T-helper 2 cell treated with Interferon-gamma antibody and Interleukin-4, amounts not matched to agents 5 μg/mL and 100 μg/mL, for 36 hours (primary cell): Measurements from ENCODE around the gene SULT1A3.
"Not testable (repeated sequence)": the region's sequence is repeated elsewhere in the genome, so short reads cannot be mapped to it uniquely, and the experiment has no call there.

Experiments used
- DNase-seq: peaks from one replicate; pipeline ENCODE4 v3.0.0; 2021; ENCODE audit warnings: low spot score
- H3K27ac Mint-ChIP-seq: one replicate; pipeline ENCODE4 v1.8.0; 2021; ENCODE audit warnings: mild to moderate bottlenecking, mixed read lengths
- H3K27me3 Mint-ChIP-seq: one replicate; pipeline ENCODE4 v1.8.0; 2021; ENCODE audit warnings: low read depth, mixed read lengths
- H3K36me3 Mint-ChIP-seq: one replicate; pipeline ENCODE4 v1.8.0; 2021; ENCODE audit warnings: low read depth, mixed read lengths
- H3K4me1 Mint-ChIP-seq: one replicate; pipeline ENCODE4 v1.8.0; 2021; ENCODE audit warnings: low read depth, mixed read lengths
- H3K4me3 Mint-ChIP-seq: one replicate; pipeline ENCODE4 v1.8.0; 2022; ENCODE audit warnings: mild to moderate bottlenecking, moderate library complexity, mixed read lengths
- H3K9me3 Mint-ChIP-seq: one replicate; pipeline ENCODE4 v1.8.0; 2021; ENCODE audit warnings: mixed read lengths

The SULT1A3 gene

GRCh38 chr16:30199049-30199448, at the start of gene SULT1A3:
Gene SULT1A3, plus strand, starts transcription at chr16:30199255. Its CDS starts 1,474 bp downstream, at chr16:30200729.
- not testable (repeated sequence) for DNase-seq, H3K36me3 Mint-ChIP-seq, H3K9me3 Mint-ChIP-seq, H3K4me1 Mint-ChIP-seq, H3K27me3 Mint-ChIP-seq, H3K4me3 Mint-ChIP-seq, H3K27ac Mint-ChIP-seq

GRCh38 chr16:30151091-30151490, 48.0 kb upstream of the SULT1A3 start:
- no peak for DNase-seq
- Mint-ChIP-seq H3K4me1 (peaks cover 2% of the 10 kb centered on the region), H3K27me3 (no peaks in the 10 kb centered on the region), H3K27ac (no peak overlapping the region), H3K9me3 (peaks cover 14% of the 10 kb centered on the region), H3K4me3 (no peak overlapping the region), H3K36me3 (peaks cover 9% of the 10 kb centered on the region)

GRCh38 chr16:30152517-30152916, 46.5 kb upstream of the SULT1A3 start:
- no peak for DNase-seq
- Mint-ChIP-seq H3K4me3 (no peak overlapping the region), H3K9me3 (peaks cover 14% of the 10 kb centered on the region), H3K4me1 (peaks cover 2% of the 10 kb centered on the region), H3K27ac (no peak overlapping the region), H3K36me3 (peaks cover 9% of the 10 kb centered on the region), H3K27me3 (no peaks in the 10 kb centered on the region)

GRCh38 chr16:30155188-30155587, 43.9 kb upstream of the SULT1A3 start:
- Mint-ChIP-seq H3K4me1 (peaks cover 2% of the 10 kb centered on the region), H3K9me3 (no peaks in the 10 kb centered on the region), H3K27ac (no peak overlapping the region), H3K36me3 (peaks cover 3% of the 10 kb centered on the region), H3K27me3 (no peaks in the 10 kb centered on the region), H3K4me3 (no peak overlapping the region)
- no peak for DNase-seq

- Mint-ChIP-seq H3K4me3 (no peak overlapping the region), H3K36me3 (no peaks in the 10 kb centered on the region), H3K27ac (no peak overlapping the region), H3K4me1 (peaks cover 2% of the 10 kb centered on the region), H3K27me3 (no peaks in the 10 kb centered on the region), H3K9me3 (no peaks in the 10 kb centered on the region)
- DNase-seq, result no peak
Observed at GRCh38 chr16:30157214-30157613, 41.8 kb upstream of the SULT1A3 start.

- Mint-ChIP-seq H3K27me3 (no peaks in the 10 kb centered on the region), H3K9me3 (no peaks in the 10 kb centered on the region), H3K36me3 (no peaks in the 10 kb centered on the region), H3K4me1 (peaks cover 33% of the 10 kb centered on the region), H3K4me3 (no peak overlapping the region), H3K27ac (no peak overlapping the region)
- no peak for DNase-seq
Observed at GRCh38 chr16:30163538-30163937, 35.5 kb upstream of the SULT1A3 start.

GRCh38 chr16:30166202-30166902, 32.7 kb upstream of the SULT1A3 start:
- no peaks in the 10 kb centered on the region for H3K27me3 Mint-ChIP-seq
- no peaks in the 10 kb centered on the region for H3K36me3 Mint-ChIP-seq
- H3K4me1 Mint-ChIP-seq, result peaks cover 31% of the 10 kb centered on the region
- DNase-seq, result no peak
- peak overlapping the region; percentile 54 for H3K4me3 Mint-ChIP-seq
- peak overlapping the region; percentile 62 for H3K27ac Mint-ChIP-seq
- no peaks in the 10 kb centered on the region for H3K9me3 Mint-ChIP-seq

GRCh38 chr16:30168746-30169145, 30.3 kb upstream of the SULT1A3 start:
- H3K27ac Mint-ChIP-seq, H3K36me3 Mint-ChIP-seq, H3K27me3 Mint-ChIP-seq, DNase-seq, H3K4me3 Mint-ChIP-seq, H3K9me3 Mint-ChIP-seq: not testable (repeated sequence)
- H3K4me1 Mint-ChIP-seq, result peaks cover 27% of the 10 kb centered on the region

GRCh38 chr16:30169416-30169815, 29.6 kb upstream of the SULT1A3 start:
- H3K27ac Mint-ChIP-seq, H3K4me3 Mint-ChIP-seq, H3K9me3 Mint-ChIP-seq, DNase-seq, H3K36me3 Mint-ChIP-seq, H3K27me3 Mint-ChIP-seq: not testable (repeated sequence)
- H3K4me1 Mint-ChIP-seq, result peaks cover 26% of the 10 kb centered on the region

GRCh38 chr16:30170145-30170544, 28.9 kb upstream of the SULT1A3 start:
- not testable (repeated sequence) for H3K36me3 Mint-ChIP-seq, H3K9me3 Mint-ChIP-seq, DNase-seq, H3K27ac Mint-ChIP-seq, H3K27me3 Mint-ChIP-seq, H3K4me3 Mint-ChIP-seq
- H3K4me1 Mint-ChIP-seq, result peaks cover 19% of the 10 kb centered on the region

- Mint-ChIP-seq H3K27ac (no peak overlapping the region), H3K4me3 (no peak overlapping the region), H3K36me3 (no peaks in the 10 kb centered on the region), H3K27me3 (no peaks in the 10 kb centered on the region), H3K9me3 (no peaks in the 10 kb centered on the region), H3K4me1 (no peaks in the 10 kb centered on the region)
- no peak for DNase-seq
Observed at GRCh38 chr16:30173054-30173453, 26.0 kb upstream of the SULT1A3 start.

GRCh38 chr16:30176876-30177275, 22.2 kb upstream of the SULT1A3 start:
- not testable (repeated sequence) for H3K27me3 Mint-ChIP-seq, H3K27ac Mint-ChIP-seq, H3K4me1 Mint-ChIP-seq, H3K9me3 Mint-ChIP-seq, DNase-seq, H3K4me3 Mint-ChIP-seq, H3K36me3 Mint-ChIP-seq

GRCh38 chr16:30179195-30179594, 19.9 kb upstream of the SULT1A3 start:
- no peaks in the 10 kb centered on the region for H3K27me3 Mint-ChIP-seq
- H3K4me3 Mint-ChIP-seq, result no peak overlapping the region
- H3K27ac Mint-ChIP-seq, result no peak overlapping the region
- peaks cover 4% of the 10 kb centered on the region for H3K36me3 Mint-ChIP-seq
- DNase-seq, result no peak
- no peaks in the 10 kb centered on the region for H3K9me3 Mint-ChIP-seq
- H3K4me1 Mint-ChIP-seq, result peaks cover 11% of the 10 kb centered on the region

- no peak overlapping the region for H3K4me3 Mint-ChIP-seq
- no peak overlapping the region for H3K27ac Mint-ChIP-seq
- H3K27me3 Mint-ChIP-seq, result no peaks in the 10 kb centered on the region
- no peak for DNase-seq
- no peaks in the 10 kb centered on the region for H3K9me3 Mint-ChIP-seq
- H3K36me3 Mint-ChIP-seq, result peaks cover 11% of the 10 kb centered on the region
- H3K4me1 Mint-ChIP-seq, result peaks cover 11% of the 10 kb centered on the region
Observed at GRCh38 chr16:30179931-30180330, 19.1 kb upstream of the SULT1A3 start.

GRCh38 chr16:30180741-30181140, 18.3 kb upstream of the SULT1A3 start:
- no peak for DNase-seq
- Mint-ChIP-seq H3K36me3 (peaks cover 19% of the 10 kb centered on the region), H3K4me3 (no peak overlapping the region), H3K27me3 (no peaks in the 10 kb centered on the region), H3K4me1 (peaks cover 11% of the 10 kb centered on the region), H3K9me3 (no peaks in the 10 kb centered on the region), H3K27ac (no peak overlapping the region)
